ENCODE results near the gene SUFU. TPM values are rescaled to one million over a fixed set of nuclear protein-coding genes. Genes with fewer than 3 reads are reported as not detected.

The SUFU gene
- total and polyA plus RNA-seq, 2 of the 8 experiments (the other 6 are each of a cell fraction or from before 2014, with no cell fraction given): 7.0 to 10.8 TPM

DNA sequence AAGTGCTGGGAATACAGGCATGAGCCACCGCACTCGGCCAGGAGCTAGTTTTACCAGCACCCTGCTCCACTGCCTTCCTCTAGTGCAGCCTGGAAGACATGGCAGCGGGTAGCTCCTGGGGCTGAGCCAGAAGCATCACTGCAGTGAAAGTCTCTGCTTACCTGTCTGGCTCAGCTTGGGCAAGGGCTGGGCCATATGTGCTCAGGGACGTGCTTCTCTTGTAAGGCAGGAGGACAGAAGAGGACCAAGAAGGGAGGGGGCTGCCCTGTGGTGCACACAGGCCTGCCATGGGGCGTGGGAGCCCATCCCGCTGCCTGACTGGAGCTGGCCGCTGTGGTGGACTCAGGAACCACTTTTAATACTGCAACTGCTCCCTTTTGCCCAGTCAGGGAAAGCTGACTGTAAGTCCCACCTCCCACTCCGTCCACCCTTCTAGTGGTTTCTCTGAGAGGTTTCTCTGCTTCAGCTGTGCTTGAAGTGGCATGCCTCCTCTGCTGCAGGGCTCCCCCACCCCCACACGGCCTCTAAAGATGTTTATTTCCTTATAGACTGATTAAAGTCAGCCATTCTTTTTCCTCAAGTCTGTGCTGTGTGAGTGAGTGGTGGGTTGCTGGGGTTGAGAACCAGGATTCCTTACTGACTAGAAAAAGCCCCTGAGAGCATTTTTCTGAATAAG, 27.2 kb upstream of the SUFU start (continued):
- TF ChIP-seq, protein P1, sequence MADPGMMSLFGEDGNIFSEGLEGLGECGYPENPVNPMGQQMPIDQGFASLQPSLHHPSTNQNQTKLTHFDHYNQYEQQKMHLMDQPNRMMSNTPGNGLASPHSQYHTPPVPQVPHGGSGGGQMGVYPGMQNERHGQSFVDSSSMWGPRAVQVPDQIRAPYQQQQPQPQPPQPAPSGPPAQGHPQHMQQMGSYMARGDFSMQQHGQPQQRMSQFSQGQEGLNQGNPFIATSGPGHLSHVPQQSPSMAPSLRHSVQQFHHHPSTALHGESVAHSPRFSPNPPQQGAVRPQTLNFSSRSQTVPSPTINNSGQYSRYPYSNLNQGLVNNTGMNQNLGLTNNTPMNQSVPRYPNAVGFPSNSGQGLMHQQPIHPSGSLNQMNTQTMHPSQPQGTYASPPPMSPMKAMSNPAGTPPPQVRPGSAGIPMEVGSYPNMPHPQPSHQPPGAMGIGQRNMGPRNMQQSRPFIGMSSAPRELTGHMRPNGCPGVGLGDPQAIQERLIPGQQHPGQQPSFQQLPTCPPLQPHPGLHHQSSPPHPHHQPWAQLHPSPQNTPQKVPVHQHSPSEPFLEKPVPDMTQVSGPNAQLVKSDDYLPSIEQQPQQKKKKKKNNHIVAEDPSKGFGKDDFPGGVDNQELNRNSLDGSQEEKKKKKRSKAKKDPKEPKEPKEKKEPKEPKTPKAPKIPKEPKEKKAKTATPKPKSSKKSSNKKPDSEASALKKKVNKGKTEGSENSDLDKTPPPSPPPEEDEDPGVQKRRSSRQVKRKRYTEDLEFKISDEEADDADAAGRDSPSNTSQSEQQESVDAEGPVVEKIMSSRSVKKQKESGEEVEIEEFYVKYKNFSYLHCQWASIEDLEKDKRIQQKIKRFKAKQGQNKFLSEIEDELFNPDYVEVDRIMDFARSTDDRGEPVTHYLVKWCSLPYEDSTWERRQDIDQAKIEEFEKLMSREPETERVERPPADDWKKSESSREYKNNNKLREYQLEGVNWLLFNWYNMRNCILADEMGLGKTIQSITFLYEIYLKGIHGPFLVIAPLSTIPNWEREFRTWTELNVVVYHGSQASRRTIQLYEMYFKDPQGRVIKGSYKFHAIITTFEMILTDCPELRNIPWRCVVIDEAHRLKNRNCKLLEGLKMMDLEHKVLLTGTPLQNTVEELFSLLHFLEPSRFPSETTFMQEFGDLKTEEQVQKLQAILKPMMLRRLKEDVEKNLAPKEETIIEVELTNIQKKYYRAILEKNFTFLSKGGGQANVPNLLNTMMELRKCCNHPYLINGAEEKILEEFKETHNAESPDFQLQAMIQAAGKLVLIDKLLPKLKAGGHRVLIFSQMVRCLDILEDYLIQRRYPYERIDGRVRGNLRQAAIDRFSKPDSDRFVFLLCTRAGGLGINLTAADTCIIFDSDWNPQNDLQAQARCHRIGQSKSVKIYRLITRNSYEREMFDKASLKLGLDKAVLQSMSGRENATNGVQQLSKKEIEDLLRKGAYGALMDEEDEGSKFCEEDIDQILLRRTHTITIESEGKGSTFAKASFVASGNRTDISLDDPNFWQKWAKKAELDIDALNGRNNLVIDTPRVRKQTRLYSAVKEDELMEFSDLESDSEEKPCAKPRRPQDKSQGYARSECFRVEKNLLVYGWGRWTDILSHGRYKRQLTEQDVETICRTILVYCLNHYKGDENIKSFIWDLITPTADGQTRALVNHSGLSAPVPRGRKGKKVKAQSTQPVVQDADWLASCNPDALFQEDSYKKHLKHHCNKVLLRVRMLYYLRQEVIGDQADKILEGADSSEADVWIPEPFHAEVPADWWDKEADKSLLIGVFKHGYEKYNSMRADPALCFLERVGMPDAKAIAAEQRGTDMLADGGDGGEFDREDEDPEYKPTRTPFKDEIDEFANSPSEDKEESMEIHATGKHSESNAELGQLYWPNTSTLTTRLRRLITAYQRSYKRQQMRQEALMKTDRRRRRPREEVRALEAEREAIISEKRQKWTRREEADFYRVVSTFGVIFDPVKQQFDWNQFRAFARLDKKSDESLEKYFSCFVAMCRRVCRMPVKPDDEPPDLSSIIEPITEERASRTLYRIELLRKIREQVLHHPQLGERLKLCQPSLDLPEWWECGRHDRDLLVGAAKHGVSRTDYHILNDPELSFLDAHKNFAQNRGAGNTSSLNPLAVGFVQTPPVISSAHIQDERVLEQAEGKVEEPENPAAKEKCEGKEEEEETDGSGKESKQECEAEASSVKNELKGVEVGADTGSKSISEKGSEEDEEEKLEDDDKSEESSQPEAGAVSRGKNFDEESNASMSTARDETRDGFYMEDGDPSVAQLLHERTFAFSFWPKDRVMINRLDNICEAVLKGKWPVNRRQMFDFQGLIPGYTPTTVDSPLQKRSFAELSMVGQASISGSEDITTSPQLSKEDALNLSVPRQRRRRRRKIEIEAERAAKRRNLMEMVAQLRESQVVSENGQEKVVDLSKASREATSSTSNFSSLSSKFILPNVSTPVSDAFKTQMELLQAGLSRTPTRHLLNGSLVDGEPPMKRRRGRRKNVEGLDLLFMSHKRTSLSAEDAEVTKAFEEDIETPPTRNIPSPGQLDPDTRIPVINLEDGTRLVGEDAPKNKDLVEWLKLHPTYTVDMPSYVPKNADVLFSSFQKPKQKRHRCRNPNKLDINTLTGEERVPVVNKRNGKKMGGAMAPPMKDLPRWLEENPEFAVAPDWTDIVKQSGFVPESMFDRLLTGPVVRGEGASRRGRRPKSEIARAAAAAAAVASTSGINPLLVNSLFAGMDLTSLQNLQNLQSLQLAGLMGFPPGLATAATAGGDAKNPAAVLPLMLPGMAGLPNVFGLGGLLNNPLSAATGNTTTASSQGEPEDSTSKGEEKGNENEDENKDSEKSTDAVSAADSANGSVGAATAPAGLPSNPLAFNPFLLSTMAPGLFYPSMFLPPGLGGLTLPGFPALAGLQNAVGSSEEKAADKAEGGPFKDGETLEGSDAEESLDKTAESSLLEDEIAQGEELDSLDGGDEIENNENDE (IDR thresholded peaks at IDR 0.05; ENCODE audit: insufficient replicate concordance, low read length): no peak
- TF ChIP-seq RAD21 (IDR thresholded peaks at IDR 0.05 in 1 of 2, conservative IDR thresholded peaks at IDR 0.05 in 1 of 2; ENCODE audit: low read depth in 2 of 2, low read length in 2 of 2): no peak
- no peak for TF ChIP-seq CEBPB (IDR thresholded peaks at IDR 0.05; ENCODE audit: low read depth, low read length)
- no peak for TF ChIP-seq FOSL1 (IDR thresholded peaks at IDR 0.05; ENCODE audit: insufficient read depth, low read depth, low read length)
- no peak for TF ChIP-seq RXRA (IDR thresholded peaks at IDR 0.05; ENCODE audit: insufficient read depth, low read depth, low read length)
- TF ChIP-seq TAF7 (optimal IDR thresholded peaks at IDR 0.05; ENCODE audit: borderline replicate concordance, low read depth, low read length): no peak
- no peak for TF ChIP-seq EZH2 (IDR thresholded peaks at IDR 0.05; ENCODE audit: low read depth, low read length, severe bottlenecking)
- TF ChIP-seq SP1 (IDR thresholded peaks at IDR 0.05; ENCODE audit: low read depth, low read length): no peak

Measured in H1 (cell line).